GM18861 (cell line): Measurements from ENCODE around the gene KLK1.
A peak's percentile ranks its signal among the peaks of the same experiment; 100 is the strongest.
"Not testable (repeated sequence)": the region's sequence is repeated elsewhere in the genome, so short reads cannot be mapped to it uniquely, and the experiment has no call there.

Experiments
- ATAC-seq: cut with Tn5 transposase; IDR thresholded peaks from one replicate; pipeline ENCODE4 v1.9.1; 2021; ENCODE audit not compliant: unreplicated experiment

Gene KLK1

DNA sequence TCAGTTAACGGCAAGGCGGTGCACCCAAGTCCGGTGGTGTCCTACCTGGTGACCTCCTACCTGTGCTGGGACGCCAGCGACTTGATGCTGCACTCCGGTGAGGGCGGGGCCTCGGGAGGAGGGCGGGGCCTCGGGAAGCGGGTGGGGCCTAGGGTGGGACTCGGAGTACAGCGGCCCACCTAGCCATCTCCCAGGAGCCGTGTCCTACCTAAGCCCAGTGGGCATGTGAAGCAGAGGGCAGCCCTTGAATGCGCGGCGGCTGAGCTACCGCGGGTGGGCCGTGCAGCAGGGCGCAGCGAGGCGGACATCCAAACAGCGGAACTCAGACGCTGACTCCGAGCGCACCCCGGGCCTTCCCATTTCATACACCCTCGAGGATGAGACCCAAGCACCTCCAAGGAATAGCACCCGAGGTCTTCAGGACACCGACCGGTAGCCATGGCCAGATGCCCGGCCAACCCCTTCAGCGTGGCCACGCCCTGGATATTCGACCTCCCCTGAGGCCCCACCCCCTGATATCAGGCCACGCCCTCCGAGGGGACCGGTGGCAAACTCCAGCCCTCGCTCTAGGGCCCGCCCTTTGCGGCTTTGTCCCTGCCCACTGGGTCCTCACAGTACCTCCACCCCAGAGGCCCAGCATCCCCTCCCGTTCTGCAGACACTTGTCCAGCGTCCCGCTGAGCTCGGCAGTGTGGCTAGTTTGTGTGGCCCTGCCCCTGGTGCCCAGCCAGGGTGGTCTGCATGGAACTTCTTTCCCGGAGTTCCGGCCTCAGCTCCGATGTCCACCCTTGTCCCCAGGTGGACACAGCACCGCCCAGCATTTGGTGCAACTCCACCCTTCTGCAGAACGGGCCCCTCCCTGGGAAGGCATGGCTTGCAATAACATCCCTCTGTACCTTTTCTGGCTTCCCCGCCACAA lies 5.4 kb downstream of the KLK1 start:
- ATAC-seq = peak; percentile 50

DNA sequence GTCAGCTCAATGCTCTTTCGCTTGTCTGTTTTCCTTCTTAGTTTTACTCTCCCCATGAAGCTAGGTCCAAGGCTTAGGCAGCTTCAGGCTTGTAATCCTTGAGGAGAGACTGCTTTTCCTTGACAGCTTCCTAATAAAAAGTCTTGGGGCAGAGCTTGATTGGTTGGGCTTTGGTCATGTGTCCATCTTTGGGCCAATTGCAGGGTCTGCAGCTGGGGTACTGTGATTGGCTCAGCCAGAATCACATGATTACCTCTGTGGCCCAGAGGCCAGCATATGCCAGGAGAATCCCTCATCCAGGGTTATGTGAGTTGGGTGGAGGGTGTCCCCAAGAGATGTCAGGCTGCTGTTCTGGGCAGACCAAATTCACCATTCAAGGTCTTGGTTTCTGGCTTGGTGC lies 8.1 kb downstream of the KLK1 start:
- no peak for ATAC-seq

- ATAC-seq = no peak
Observed at GRCh38 chr19:50814883-50815282, 8.7 kb downstream of the KLK1 start.

DNA sequence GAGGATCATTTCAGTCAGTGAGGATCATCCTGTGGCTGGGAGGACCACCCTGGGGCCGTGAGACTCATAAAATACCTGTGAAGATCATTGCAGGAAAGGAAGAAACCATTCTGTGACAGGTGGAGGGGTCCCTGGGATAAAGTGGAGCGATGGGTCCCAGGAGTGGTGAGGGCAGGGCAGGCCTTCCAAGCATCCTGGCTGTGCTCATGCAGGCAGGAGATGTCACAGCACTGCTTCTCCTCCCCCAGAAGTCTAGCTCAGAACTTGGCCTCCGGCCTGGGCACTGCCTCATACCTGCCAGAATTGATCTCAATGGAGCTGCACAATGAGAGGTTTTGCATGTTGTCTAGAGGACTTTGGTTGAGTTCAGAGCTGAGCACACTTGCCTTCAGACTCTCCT lies 11.1 kb downstream of the KLK1 start:
- ATAC-seq = no peak

- ATAC-seq = not testable (repeated sequence)
Observed at GRCh38 chr19:50811622-50812238, 11.9 kb downstream of the KLK1 start.

GRCh38 chr19:50808856-50809255 lies 14.7 kb downstream of the KLK1 start:
- no peak for ATAC-seq

GRCh38 chr19:50804420-50805272 lies 18.9 kb downstream of the KLK1 start:
- peak; percentile 69 for ATAC-seq

DNA sequence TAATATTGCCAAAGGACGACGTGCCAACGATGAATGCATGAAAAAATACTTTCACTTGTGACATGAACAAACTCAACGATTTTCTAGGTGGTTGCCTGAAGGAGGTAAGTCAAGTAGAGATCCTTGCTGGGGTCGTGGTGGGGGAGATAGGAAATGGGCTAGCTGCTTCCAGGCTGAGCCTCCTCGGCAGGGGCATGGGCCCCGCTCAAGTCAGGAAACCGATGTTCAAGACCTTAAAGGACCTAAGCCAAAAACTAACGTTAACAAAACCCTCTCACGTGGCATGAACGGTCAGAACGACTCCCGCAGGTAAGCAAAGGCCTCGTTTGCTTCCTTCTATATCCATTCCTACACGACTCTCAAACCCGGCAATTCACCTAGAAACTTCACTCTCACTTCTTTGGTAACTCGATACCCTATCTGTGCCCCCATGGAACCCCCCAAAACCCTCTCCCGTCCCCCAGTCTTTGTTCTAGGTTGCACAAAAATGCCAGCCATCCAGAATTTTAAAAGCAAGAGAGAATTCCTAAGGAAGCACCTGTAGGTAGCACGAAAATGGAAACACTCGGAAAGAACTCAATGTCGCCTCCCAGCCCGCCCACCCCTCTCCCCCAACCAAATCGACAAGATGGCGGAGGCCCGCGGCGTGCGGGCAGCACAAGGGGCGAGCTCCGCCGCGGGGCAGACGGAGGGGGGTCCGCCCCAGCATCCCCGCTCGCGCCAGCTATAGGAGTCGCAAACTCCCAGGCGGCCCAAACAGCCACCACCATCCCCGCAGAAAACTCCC lies 19.8 kb downstream of the KLK1 start:
- no peak for ATAC-seq

DNA sequence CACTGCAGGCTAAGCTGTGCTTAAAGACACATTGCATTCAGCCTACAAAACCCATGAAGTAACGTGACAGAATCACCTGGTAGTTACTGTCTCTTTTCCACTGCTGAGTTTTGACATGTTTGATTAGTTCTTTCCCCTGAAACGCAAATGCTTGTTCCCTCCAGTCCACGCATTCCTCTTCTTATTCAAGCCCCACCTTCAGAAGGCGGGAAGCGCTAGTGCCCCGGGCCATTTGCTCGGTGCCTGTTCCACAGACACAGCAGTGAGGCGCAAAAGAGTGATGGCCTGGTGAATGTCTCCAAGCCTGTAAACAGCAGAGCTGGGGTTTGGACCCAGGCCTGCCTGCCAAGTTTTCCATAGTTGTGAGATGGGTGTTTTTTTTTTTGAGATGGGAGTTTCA lies 22.5 kb downstream of the KLK1 start:
- ATAC-seq = no peak

GRCh38 chr19:50799547-50799851 lies 24.1 kb downstream of the KLK1 start:
- no peak for ATAC-seq

DNA sequence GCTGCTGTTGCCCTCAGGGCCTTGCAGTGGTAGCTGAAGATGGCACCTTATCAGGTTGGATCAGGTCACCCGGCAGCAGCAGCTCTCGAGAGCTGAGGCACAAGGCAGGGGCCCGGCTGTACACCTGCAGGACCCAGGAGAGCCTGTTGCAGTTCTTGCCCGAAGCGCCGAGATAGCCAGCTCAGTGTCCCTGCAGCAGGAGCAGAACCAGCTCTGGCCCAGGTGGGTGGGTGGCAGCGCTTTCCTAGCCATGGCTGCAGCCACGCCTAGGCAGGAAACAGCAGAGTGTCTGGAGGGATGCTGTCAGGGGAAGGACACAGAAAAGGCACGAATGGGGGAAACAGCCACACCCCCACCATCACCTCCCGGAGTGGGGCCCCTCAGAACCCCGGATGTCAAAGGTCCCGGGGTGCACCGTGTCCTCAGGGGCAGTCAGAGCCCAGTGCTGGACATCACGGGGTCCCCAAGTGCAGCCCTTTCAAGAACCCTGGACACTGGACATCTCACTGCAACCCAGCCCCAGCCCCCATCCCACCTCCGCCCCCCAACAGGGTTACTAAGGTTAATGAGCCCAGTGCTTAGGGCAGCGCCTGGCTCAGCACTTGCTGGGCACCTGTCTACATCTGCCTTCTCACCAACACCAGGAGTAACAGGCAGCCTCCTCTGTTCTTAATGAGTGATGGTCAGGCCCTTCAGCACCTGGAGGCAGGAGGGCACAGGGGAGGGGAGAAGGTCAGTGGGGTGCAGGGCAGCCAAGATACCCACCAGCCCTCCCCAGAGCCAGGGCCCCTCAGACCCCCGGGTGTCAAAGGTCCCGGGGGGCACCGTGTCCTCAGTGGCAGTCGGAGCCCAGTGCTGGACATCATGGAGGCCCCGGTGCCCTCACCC lies 24.7 kb downstream of the KLK1 start:
- ATAC-seq = no peak

DNA sequence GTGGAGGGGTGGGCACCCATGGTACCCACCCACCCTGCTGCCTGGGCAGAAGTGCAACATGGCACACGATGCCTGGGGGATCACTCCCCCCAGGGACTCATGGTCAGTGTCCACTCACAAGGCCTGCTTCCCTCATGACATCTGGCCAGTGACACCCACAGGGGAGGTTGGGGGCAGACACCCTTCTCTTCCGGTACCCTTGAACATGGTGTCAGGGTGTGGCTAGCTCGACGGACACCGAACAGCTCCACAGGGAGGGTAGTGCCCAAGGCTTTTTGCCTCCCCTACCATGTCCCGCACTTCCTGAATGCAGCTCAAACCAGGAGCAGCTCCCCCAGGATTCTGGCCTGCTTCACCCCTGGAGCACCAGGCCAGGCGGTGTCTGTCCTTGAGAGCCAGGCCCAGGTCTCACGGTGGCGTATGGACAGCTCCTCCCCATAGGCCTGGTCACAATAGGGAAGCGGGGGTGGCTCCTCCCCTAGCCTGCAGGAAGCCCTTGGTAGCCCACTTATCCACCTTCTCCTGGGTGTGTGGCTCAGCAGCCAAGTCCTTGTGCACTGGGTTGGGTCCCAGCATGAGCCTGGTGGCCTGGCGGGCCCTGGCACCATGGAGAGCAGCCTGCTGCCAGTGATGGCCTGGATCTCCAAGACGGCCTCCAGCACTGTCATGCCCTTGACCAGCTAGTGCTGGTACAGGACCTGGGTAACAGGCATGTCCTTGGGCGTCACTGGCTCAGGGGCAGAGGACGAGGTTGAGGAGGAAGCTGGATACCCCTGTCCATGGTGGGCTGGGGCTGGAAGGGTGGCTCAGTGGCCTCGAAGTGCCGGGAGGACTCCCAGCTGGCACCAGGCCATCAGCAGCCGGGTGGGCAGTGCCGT lies 25.6 kb downstream of the KLK1 start:
- ATAC-seq = no peak

- no peak for ATAC-seq
Observed at GRCh38 chr19:50797429-50797780, 26.2 kb downstream of the KLK1 start.

DNA sequence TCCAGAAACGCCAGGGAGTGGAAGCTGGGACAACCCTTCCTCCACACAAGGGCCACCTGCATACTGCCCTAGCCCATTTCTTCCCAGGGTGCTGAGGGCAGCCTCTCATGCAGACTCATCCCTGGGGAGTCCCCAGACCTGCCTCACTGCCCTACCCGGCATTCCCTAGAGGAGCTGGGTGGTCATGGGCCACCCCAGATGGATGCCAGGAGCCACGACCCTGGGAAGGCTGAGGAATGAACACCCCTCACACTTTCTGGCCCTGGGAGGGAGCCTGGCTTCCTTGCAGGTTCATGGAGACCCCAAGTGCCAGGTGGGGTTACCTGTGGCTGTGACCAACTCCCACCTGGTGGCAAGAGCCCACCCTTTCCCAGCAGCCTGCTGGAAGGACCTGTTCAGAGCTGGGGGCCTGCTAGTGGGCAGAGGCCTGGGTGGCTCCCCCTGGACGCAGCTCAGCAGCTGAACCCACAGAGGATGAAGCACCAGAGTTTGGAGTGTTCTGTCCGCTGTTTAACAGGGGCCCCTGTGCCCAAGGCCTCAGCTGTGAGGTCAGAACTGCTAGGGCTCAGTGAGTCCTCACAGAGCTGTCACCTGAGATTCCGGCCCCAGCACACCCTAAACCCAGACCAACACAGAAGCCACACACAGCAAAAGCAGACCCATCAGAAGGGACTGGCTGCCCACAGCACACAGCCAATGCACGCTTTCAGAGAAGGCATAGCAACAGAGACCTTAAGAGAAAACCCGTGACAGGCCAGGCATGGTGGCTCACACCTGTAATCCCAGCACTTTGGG lies 26.8 kb downstream of the KLK1 start:
- ATAC-seq = no peak

DNA sequence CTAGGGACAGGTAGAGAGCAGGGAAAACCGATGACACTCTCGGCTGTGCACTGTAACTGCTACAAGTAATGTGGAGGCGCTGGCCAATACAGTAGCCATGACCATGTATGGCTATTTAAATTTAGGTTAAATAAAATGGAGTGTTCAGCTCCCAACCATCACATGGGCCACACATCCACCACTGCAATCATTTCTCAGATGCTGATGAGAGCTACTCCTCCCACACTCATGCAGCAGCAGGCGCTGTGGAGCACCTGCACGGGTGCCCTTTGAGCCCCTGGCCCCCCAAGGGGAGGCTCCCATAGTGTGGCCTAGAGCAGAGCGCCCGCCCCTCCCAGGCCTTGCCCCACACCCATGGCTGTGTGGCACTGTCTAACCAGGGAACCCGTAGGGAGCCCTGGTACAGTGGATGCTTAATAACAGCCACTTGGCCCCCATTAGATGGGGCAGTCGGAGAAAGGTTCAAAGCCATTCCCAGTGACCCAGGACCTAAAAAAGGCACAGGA lies 27.4 kb downstream of the KLK1 start:
- no peak for ATAC-seq

DNA sequence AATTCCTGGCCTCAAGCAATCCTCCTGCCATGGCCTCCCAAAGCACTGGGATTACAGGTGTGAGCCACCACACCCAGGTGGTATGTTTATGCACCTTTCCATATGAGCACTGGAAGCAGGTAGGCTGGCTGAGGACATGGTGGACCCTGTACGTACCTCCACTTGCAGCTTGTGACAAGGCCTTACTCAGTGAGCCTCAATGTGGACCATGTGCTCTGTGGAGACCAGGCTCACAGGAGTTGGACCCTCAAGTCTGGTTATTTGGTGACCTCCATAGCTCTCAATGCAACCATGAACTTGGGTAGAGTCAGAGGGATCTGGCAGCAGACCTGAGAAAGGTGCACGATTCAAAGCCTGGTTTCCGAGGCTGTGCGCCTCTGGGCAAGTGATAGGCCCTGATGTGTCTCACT lies 27.9 kb downstream of the KLK1 start:
- ATAC-seq = no peak

- ATAC-seq = no peak
Observed at GRCh38 chr19:50794876-50795663, 28.5 kb downstream of the KLK1 start.
